MCF 10A (cell line): ENCODE measurements around the gene CCDC183. TPM values are rescaled to one million over a fixed set of nuclear protein-coding genes. Genes with fewer than 3 reads are reported as not detected.

Experiments
- BruUV-seq: library from RNA; stranded (reverse); fragments of 400-500 nt; replicated peaks from 2 replicates; lab custom pipeline; 2021; lab: Mats Ljungman, UMichigan
- CTCF ChIA-PET: fragments of 300-600 bp; sonication (Branson Sonifier 250); formaldehyde crosslinking; extraction: SDS; loops from one replicate; lab custom pipeline; 2021; ENCODE audit warnings: antibody characterized with exemption, inconsistent platforms; lab: Yijun Ruan, JAX
- POLR2A ChIA-PET: fragments of 300-600, 350-650 bp; sonication (Branson Sonifier 250); formaldehyde crosslinking; extraction: SDS; loops from one replicate; lab custom pipeline; 2020; ENCODE audit warnings: antibody characterized with exemption, inconsistent platforms; lab: Yijun Ruan, JAX
- DNase-seq: peaks from one replicate; pipeline ENCODE4 v3.0.0-alpha.2; 2018; ENCODE audit not compliant: unreplicated experiment
- H3K27ac Mint-ChIP-seq: one replicate; pipeline ENCODE4 v1.8.0; 2022; ENCODE audit warnings: mild to moderate bottlenecking, low read depth, mixed read lengths; ENCODE audit not compliant: unreplicated experiment
- H3K27me3 Mint-ChIP-seq: one replicate; pipeline ENCODE4 v1.8.0; 2022; ENCODE audit warnings: mixed read lengths; ENCODE audit not compliant: insufficient read depth, unreplicated experiment
- H3K36me3 Mint-ChIP-seq: one replicate; pipeline ENCODE4 v1.8.0; 2022; ENCODE audit warnings: mild to moderate bottlenecking, moderate library complexity, mixed read lengths; ENCODE audit not compliant: insufficient read depth, unreplicated experiment
- H3K4me1 Mint-ChIP-seq: one replicate; pipeline ENCODE4 v1.8.0; 2022; ENCODE audit warnings: mixed read lengths; ENCODE audit not compliant: insufficient read depth, unreplicated experiment
- H3K4me3 Mint-ChIP-seq: one replicate; pipeline ENCODE4 v1.8.0; 2022; ENCODE audit warnings: mild to moderate bottlenecking, moderate library complexity, mixed read lengths; ENCODE audit not compliant: unreplicated experiment
- H3K9me3 Mint-ChIP-seq: one replicate; pipeline ENCODE4 v1.8.0; 2022; ENCODE audit warnings: mixed read lengths; ENCODE audit not compliant: unreplicated experiment
- CTCF ChIP-seq: fragments of 200-600 bp; IDR thresholded peaks from one replicate; pipeline ENCODE4 v1.8.0; 2022; ENCODE audit warnings: antibody characterized with exemption, mild to moderate bottlenecking; ENCODE audit not compliant: unreplicated experiment
- intact Hi-C: fragments of 100-400 bp; cut with micrococcal nuclease; formaldehyde crosslinking; loops from 2 replicates; pipeline ENCODE4 v1.14.1; 2022
- total RNA-seq: library from RNA; stranded (reverse); gene quantifications from 2 replicates; pipeline ENCODE4 v1.2.3, GENCODE V29; 2022

Gene CCDC183
- total RNA-seq, 1 experiment from 2014 or later = 0.26 TPM

DNA sequence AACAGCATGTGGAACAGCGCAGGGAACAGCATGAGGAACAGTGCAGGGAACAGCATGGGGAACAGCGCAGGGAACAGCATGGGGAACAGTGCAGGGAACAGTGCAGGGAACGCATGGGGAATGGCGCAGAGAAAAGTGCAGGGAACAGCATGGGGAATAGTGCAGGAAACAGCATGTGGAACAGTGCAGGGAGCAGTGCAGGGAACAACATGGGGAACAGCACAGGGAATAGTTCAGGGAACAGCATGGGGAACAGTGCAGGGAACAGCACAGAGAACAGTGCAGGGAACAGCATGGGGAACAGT is 40.1 kb upstream of the CCDC183 start:
- ChIA-PET CTCF (no interaction called here), POLR2A (no interaction called here)
- no peak for DNase-seq
- no peak for TF ChIP-seq CTCF
- Mint-ChIP-seq H3K36me3 (no peaks in the 10 kb centered on the region), H3K4me3 (no peak overlapping the region), H3K27me3 (peaks cover 12% of the 10 kb centered on the region), H3K4me1 (no peaks in the 10 kb centered on the region), H3K27ac (no peak overlapping the region), H3K9me3 (peaks cover 15% of the 10 kb centered on the region)
- BruUV-seq = no TSS peak
- intact Hi-C loops = no loop called here

DNA sequence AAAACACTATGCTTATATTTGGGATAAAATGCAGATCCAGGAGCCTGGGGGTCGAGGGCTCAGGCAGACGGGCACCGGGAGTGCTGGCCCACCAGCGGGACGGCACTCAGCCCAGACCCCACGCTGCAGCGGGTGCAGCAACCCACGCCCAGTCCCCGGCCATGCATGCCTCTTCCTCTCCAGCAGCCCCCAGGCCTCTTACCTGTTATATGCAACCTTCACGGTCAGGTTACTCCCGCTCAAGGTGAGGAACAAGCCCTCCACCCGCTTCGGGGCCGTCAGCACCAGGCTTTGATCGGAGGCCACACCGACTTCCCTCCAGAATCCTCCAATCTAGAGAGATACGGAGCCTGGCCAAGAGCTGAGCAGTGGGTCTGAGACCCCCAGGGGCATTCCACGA is 39.3 kb upstream of the CCDC183 start:
- no TSS peak for BruUV-seq
- Mint-ChIP-seq H3K27me3 (peaks cover 4% of the 10 kb centered on the region), H3K4me1 (no peaks in the 10 kb centered on the region), H3K9me3 (peaks cover 10% of the 10 kb centered on the region), H3K36me3 (no peaks in the 10 kb centered on the region), H3K4me3 (no peak overlapping the region), H3K27ac (no peak overlapping the region)
- intact Hi-C loops = no loop called here
- ChIA-PET POLR2A (no interaction called here), CTCF (interaction anchor here (1.1 kb wide), 1 partner anchor 15 kb away, joined by 3 read pairs; the partner anchor contains the start of gene LCN10)
- no peak for TF ChIP-seq CTCF
- DNase-seq = no peak

DNA sequence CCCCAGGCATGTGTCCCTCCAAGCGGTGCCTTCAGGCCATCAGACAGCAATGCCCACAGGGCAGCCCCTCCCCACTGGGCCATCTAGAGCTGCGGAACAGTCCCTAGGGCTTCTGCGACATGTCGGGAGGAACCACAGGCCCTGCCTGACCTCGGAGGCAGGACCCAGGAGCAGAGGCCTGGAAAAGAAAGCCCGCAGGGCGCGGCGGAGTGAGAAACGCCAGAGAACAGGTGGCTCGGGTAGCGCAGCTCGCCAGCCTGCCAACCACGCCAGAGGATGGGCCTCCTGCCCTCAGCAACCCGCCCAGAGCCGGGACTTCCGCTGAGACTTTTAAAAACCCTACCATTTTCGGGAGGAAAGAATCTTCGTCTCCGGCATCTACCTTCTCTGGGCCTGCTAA is 38.8 kb upstream of the CCDC183 start:
- DNase-seq = no peak
- ChIA-PET POLR2A (no interaction called here), CTCF (interaction anchor here (0.6 to 4.8 kb wide), 8 partner anchors 9 to 277 kb away, joined by 3 to 30 read pairs (median 3); partner anchors contain the start of gene LCN10)
- TF ChIP-seq CTCF = no peak
- H3K27me3 Mint-ChIP-seq = no peaks in the 10 kb centered on the region
- H3K27ac Mint-ChIP-seq = no peak overlapping the region
- H3K4me3 Mint-ChIP-seq = no peak overlapping the region
- no TSS peak for BruUV-seq
- intact Hi-C loops = no loop called here
- no peaks in the 10 kb centered on the region for H3K36me3 Mint-ChIP-seq
- no peaks in the 10 kb centered on the region for H3K4me1 Mint-ChIP-seq
- peaks cover 5% of the 10 kb centered on the region for H3K9me3 Mint-ChIP-seq

- CTCF ChIA-PET = interaction anchor here (0.5 to 4.8 kb wide), 10 partner anchors 9 to 362 kb away, joined by 3 to 30 read pairs (median 3); partner anchors contain the start of gene LCN10
- DNase-seq = no peak
- intact Hi-C loops = no loop called here
- POLR2A ChIA-PET = no interaction called here
- no peak for TF ChIP-seq CTCF
- Mint-ChIP-seq H3K9me3 (peaks cover under 1% of the 10 kb centered on the region), H3K4me3 (no peak overlapping the region), H3K27ac (no peak overlapping the region), H3K4me1 (no peaks in the 10 kb centered on the region), H3K36me3 (no peaks in the 10 kb centered on the region), H3K27me3 (no peaks in the 10 kb centered on the region)
- no TSS peak for BruUV-seq
Measured at GRCh38 chr9:136757751-136758140, 38.4 kb upstream of the CCDC183 start.
